DOHH2 (cell line): ENCODE measurements around the gene DPP3.

ENCODE experiments used
- H3F3A ChIP-seq: fragments of 200-600 bp; sonication (generic), shearing (Covaris generic); 2 replicates; pipeline ENCODE4 v1.6.0; 2016; ENCODE audit warnings: antibody characterized with exemption, mild to moderate bottlenecking; ENCODE audit not compliant: control insufficient read depth, insufficient read depth
- H3K27ac ChIP-seq: fragments of 200-600 bp; sonication (generic); 2 replicates; pipeline ENCODE4 v1.5.1; 2014; ENCODE audit warnings: low read depth, mild to moderate bottlenecking, low read length, moderate library complexity
- H3K27me3 ChIP-seq: fragments of 200-600 bp; sonication (generic); 2 replicates; pipeline ENCODE4 v1.6.1; 2014; ENCODE audit warnings: mild to moderate bottlenecking, low read length, mixed read lengths; ENCODE audit not compliant: control insufficient read depth
- H3K36me3 ChIP-seq: fragments of 200-600 bp; sonication (generic); 2 replicates; pipeline ENCODE4 v1.6.1; 2014; ENCODE audit warnings: mild to moderate bottlenecking, low read length, moderate library complexity, mixed read lengths; ENCODE audit not compliant: control insufficient read depth
- H3K4me1 ChIP-seq: fragments of 200-600 bp; sonication (generic); 2 replicates; pipeline ENCODE4 v1.6.1; 2014; ENCODE audit warnings: mild to moderate bottlenecking, low read length, mixed read lengths; ENCODE audit not compliant: control insufficient read depth
- H3K4me2 ChIP-seq: fragments of 200-600 bp; sonication (generic); 2 replicates; pipeline ENCODE4 v1.6.0; 2014; ENCODE audit warnings: mild to moderate bottlenecking, low read length, moderate library complexity
- H3K4me3 ChIP-seq: fragments of 200-600 bp; sonication (generic); 2 replicates; pipeline ENCODE4 v1.5.1; 2014; ENCODE audit warnings: mild to moderate bottlenecking, low read length, mixed read lengths
- H3K79me2 ChIP-seq: fragments of 200-600 bp; sonication (generic); 2 replicates; pipeline ENCODE4 v1.6.1; 2014; ENCODE audit warnings: mild to moderate bottlenecking, low read length, mixed read lengths; ENCODE audit not compliant: control insufficient read depth
- H3K9me2 ChIP-seq: fragments of 200-600 bp; sonication (generic); replicated peaks from 2 replicates; pipeline ENCODE4 v1.6.1; 2014; ENCODE audit warnings: mild to moderate bottlenecking, low read length, mixed read lengths; ENCODE audit not compliant: control insufficient read depth
- H3K9me3 ChIP-seq: fragments of 200-600 bp; sonication (generic); 2 replicates; pipeline ENCODE4 v1.6.1; 2014; ENCODE audit warnings: antibody characterized with exemption, low read length, mixed read lengths; ENCODE audit not compliant: control insufficient read depth, insufficient read depth
- H4K20me1 ChIP-seq: fragments of 200-600 bp; sonication (generic); 2 replicates; pipeline ENCODE4 v1.6.0; 2014; ENCODE audit warnings: low read depth, mild to moderate bottlenecking, antibody characterized with exemption, low read length, moderate library complexity; ENCODE audit not compliant: control insufficient read depth, insufficient read depth
- EZH2phosphoT487 ChIP-seq: fragments of 200-600 bp; sonication (generic); IDR thresholded peaks from 2 replicates; pipeline ENCODE4 v1.6.1; 2017; ENCODE audit warnings: borderline replicate concordance, mild to moderate bottlenecking, antibody characterized with exemption, low read length, moderate library complexity, mixed read lengths
- TF ChIP-seq, protein P1 (sequence below): fragments of 200-600 bp; sonication (generic); IDR thresholded peaks from one replicate; pipeline ENCODE4 v1.5.1; 2014; ENCODE audit warnings: antibody characterized with exemption, mild to moderate bottlenecking, low read depth, low read length; ENCODE audit not compliant: poor library complexity, severe bottlenecking

Gene DPP3

GRCh38 chr11:66523611-66524010, 43.4 kb downstream of the DPP3 start:
- Histone ChIP-seq H3F3A (no peaks in the 10 kb centered on the region), H3K9me3 (no peaks in the 10 kb centered on the region), H3K36me3 (peaks cover 4% of the 10 kb centered on the region; the same call in 1 of the 2 replicates), H3K79me2 (no peaks in the 10 kb centered on the region), H3K4me3 (no peak overlapping the region), H3K27ac (no peak overlapping the region), H3K9me2 (no peaks in the 10 kb centered on the region), H3K27me3 (no peaks in the 10 kb centered on the region), H3K4me2 (no peak overlapping the region), H3K4me1 (no peaks in the 10 kb centered on the region), H4K20me1 (no peaks in the 10 kb centered on the region)
- no peak for TF ChIP-seq EZH2phosphoT487
- TF ChIP-seq, protein P1, sequence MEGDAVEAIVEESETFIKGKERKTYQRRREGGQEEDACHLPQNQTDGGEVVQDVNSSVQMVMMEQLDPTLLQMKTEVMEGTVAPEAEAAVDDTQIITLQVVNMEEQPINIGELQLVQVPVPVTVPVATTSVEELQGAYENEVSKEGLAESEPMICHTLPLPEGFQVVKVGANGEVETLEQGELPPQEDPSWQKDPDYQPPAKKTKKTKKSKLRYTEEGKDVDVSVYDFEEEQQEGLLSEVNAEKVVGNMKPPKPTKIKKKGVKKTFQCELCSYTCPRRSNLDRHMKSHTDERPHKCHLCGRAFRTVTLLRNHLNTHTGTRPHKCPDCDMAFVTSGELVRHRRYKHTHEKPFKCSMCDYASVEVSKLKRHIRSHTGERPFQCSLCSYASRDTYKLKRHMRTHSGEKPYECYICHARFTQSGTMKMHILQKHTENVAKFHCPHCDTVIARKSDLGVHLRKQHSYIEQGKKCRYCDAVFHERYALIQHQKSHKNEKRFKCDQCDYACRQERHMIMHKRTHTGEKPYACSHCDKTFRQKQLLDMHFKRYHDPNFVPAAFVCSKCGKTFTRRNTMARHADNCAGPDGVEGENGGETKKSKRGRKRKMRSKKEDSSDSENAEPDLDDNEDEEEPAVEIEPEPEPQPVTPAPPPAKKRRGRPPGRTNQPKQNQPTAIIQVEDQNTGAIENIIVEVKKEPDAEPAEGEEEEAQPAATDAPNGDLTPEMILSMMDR, result no peak

DNA sequence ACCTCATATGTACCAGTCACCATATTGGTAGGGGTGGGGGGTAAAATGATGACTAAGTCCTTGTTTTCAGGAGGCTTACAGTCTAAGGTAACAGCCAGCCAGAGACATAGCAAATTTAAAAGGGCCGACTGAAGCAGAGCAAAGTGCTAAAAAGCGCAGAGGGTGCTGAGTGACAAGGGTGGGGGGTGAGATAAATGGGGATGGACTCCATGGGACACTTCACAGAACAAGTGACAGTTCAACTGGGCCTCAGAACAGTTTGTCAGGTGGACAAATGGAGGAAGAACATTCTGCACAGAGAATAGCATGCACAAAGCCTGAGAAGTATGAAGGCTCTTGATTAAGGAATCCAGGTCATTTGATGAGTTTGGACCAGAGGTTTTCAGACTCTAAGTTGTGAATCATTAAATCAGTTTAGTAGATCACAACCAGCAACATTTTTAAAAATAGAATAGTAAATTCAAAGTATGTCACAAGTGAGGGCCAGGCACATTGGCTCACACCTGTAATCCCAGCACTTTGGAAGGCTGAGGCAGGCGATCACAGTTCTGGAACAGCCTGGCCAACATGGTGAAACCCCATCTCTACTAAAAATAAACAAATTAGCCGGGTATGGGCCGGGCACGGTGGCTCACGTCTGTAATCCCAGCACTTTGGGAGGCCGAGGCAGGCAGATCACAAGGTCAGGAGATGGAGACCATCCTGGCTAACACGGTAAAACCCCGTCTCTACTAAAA, 44.2 kb downstream of the DPP3 start:
- Histone ChIP-seq H3K27ac (no peak overlapping the region), H3K4me3 (no peak overlapping the region), H3K79me2 (no peaks in the 10 kb centered on the region), H4K20me1 (no peaks in the 10 kb centered on the region), H3K9me2 (no peaks in the 10 kb centered on the region), H3K4me2 (no peak overlapping the region), H3K27me3 (no peaks in the 10 kb centered on the region), H3K4me1 (no peaks in the 10 kb centered on the region), H3K36me3 (peaks cover 4% of the 10 kb centered on the region; the same call in 1 of the 2 replicates), H3F3A (no peaks in the 10 kb centered on the region), H3K9me3 (no peaks in the 10 kb centered on the region)
- no peak for TF ChIP-seq EZH2phosphoT487
- TF ChIP-seq, protein P1, result no peak

GRCh38 chr11:66529069-66529468, 48.8 kb downstream of the DPP3 start:
- no peaks in the 10 kb centered on the region for H3K79me2 ChIP-seq
- no peaks in the 10 kb centered on the region for H3F3A ChIP-seq
- TF ChIP-seq, protein P1, result no peak
- no peak for TF ChIP-seq EZH2phosphoT487
- no peaks in the 10 kb centered on the region for H3K27me3 ChIP-seq
- no peak overlapping the region for H3K4me3 ChIP-seq
- no peaks in the 10 kb centered on the region for H3K4me1 ChIP-seq
- H3K27ac ChIP-seq, result no peak overlapping the region
- no peaks in the 10 kb centered on the region for H3K36me3 ChIP-seq
- no peaks in the 10 kb centered on the region for H3K9me3 ChIP-seq
- no peak overlapping the region for H3K4me2 ChIP-seq
- no peaks in the 10 kb centered on the region for H3K9me2 ChIP-seq
- H4K20me1 ChIP-seq, result no peaks in the 10 kb centered on the region
